Keratinocyte (primary cell): ENCODE measurements around the gene CHTOP. TPM values are rescaled to one million over a fixed set of nuclear protein-coding genes. Genes with fewer than 3 reads are reported as not detected.

Source experiments
- DNase-seq: peaks from one replicate; pipeline ENCODE4 v3.0.0-alpha.2; 2011; ENCODE audit warnings: low read depth, missing footprints, low spot score
- FAIRE-seq: peaks from 2 replicates; lab custom pipeline; 2011; peaks lifted over from hg19 to GRCh38; lab: Jason Lieb, UNC
- H2AFZ ChIP-seq: 2 replicates; pipeline ENCODE4 v1.6.0; 2012; ENCODE audit warnings: low read length, control low read depth, inconsistent platforms; ENCODE audit not compliant: control insufficient read depth
- H3K27ac ChIP-seq: 2 replicates; pipeline ENCODE4 v1.5.1; 2011; ENCODE audit warnings: low read length; ENCODE audit not compliant: control insufficient read depth, insufficient read depth
- H3K27me3 ChIP-seq: 3 replicates; pipeline ENCODE4 v1.6.0; 2011; ENCODE audit warnings: low read length; ENCODE audit not compliant: control insufficient read depth, insufficient read depth; ENCODE audit errors: extremely low read depth
- H3K36me3 ChIP-seq, 2 experiments: 2 replicates in 1 of 2; 3 replicates in 1 of 2; pipeline ENCODE4 v1.5.1; 2011; ENCODE audit warnings: low read length in 2 of 2, mild to moderate bottlenecking in 1 of 2; ENCODE audit not compliant: control insufficient read depth in 2 of 2, insufficient read depth in 2 of 2; ENCODE audit errors: extremely low read depth in 1 of 2
- H3K4me1 ChIP-seq: 3 replicates; pipeline ENCODE4 v1.5.1; 2011; ENCODE audit warnings: low read length; ENCODE audit not compliant: control insufficient read depth, insufficient read depth; ENCODE audit errors: extremely low read depth
- H3K4me2 ChIP-seq: 3 replicates; pipeline ENCODE4 v1.6.0; 2011; ENCODE audit warnings: low read depth, low read length; ENCODE audit not compliant: control insufficient read depth, insufficient read depth; ENCODE audit errors: extremely low read depth
- H3K4me3 ChIP-seq, 3 experiments: fragments of 200-600 bp in 1 of 3; sonication (generic) in 1 of 3; 2 replicates in 2 of 3; 3 replicates in 1 of 3; pipeline ENCODE4 v1.5.1; 2011 to 2016; ENCODE audit warnings: low read length in 3 of 3, mild to moderate bottlenecking in 3 of 3, control low read depth in 2 of 3, inconsistent platforms in 1 of 3, low read depth in 1 of 3, mixed read lengths in 1 of 3, mixed run types in 1 of 3, moderate library complexity in 1 of 3; ENCODE audit not compliant: control insufficient read depth in 2 of 3, insufficient read depth in 2 of 3; ENCODE audit errors: extremely low read depth in 1 of 3
- H3K79me2 ChIP-seq: 2 replicates; pipeline ENCODE4 v1.6.0; 2012; ENCODE audit warnings: low read length; ENCODE audit not compliant: control insufficient read depth, insufficient read depth
- H3K9ac ChIP-seq: 3 replicates; pipeline ENCODE4 v1.6.0; 2011; ENCODE audit warnings: low read length; ENCODE audit not compliant: control insufficient read depth, insufficient read depth; ENCODE audit errors: extremely low read depth
- H3K9me1 ChIP-seq: 3 replicates; pipeline ENCODE4 v1.6.0; 2011; ENCODE audit warnings: low read length; ENCODE audit not compliant: control insufficient read depth, insufficient read depth; ENCODE audit errors: extremely low read depth
- H3K9me3 ChIP-seq: 2 replicates; pipeline ENCODE4 v1.5.1; 2012; ENCODE audit warnings: low read depth, low read length; ENCODE audit not compliant: control insufficient read depth
- H4K20me1 ChIP-seq: 3 replicates; pipeline ENCODE4 v1.6.0; 2011; ENCODE audit warnings: low read length; ENCODE audit not compliant: control insufficient read depth, insufficient read depth; ENCODE audit errors: extremely low read depth
- CTCF ChIP-seq, 3 experiments: IDR thresholded peaks in 1 of 3; conservative IDR thresholded peaks in 1 of 3; optimal IDR thresholded peaks in 1 of 3; 2 replicates in 2 of 3; 3 replicates in 1 of 3; pipeline versions ENCODE3 to v1.5.1; 2011; ENCODE audit warnings: low read length in 3 of 3, mild to moderate bottlenecking in 3 of 3, moderate library complexity in 2 of 3, control low read depth in 1 of 3, inconsistent platforms in 1 of 3; ENCODE audit not compliant: insufficient read depth in 2 of 3; ENCODE audit errors: extremely low read depth in 1 of 3
- EZH2 ChIP-seq: IDR thresholded peaks from one replicate; pipeline ENCODE4 v1.6.1; 2012; ENCODE audit warnings: inconsistent platforms, mild to moderate bottlenecking, low read length, moderate library complexity
- dilution Hi-C: fragments of 300-500 bp; cut with MboI; formaldehyde crosslinking; loops from one replicate; pipeline ENCODE4 v1.7.0; 2020; ENCODE audit warnings: low sequenced_read_pairs; ENCODE audit not compliant: extremely low pct_ligation_motif_present
- polyA plus RNA-seq, 5 experiments: library from polyadenylated mRNA; depleted of rRNA in 3 of 5; stranded (reverse) in 3 of 5; stranded (forward) in 1 of 5; unstranded in 1 of 5; fragments of >200 nt; gene quantifications; 1 replicate in 1 of 5; 2 replicates in 3 of 5; 3 replicates in 1 of 5; pipeline versions ENCODE4 v1.2.1 to v1.2.3, GENCODE V29; 2011 to 2012; ENCODE audit warnings: missing spikeins in 2 of 5, low read depth in 1 of 5, low replicate concordance in 1 of 5

The CHTOP gene
- polyA plus RNA-seq, 1 donor (not counting 4 experiments of a cell fraction or from before 2014, with no cell fraction given): 68.6 TPM

DNA sequence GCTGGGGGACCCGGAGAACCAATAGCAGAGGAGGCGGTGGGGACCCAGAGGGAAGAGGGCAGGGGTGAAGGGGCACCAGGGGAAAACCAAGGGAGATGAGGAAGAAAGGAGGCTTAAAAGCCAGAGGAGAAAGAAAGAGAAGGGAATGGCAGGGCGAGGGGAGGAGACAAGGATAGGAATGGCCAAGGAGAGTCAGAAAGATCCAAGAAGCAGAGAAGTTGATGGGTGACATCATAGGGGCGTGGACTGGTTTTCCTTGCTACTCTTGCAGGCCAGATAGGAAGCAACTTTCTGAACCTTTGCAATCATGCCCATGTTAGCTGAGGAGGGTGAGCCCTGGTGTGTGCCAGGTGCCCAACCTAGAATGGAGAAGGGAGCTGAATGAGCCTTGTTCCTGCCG lies 50.0 kb downstream of the CHTOP start:
- FAIRE-seq: peak; percentile 13
- no peak for DNase-seq
- Histone ChIP-seq H3K27ac (no peak overlapping the region), H4K20me1 (no peaks in the 10 kb centered on the region), H3K4me2 (no peak overlapping the region), H3K9me3 (no peaks in the 10 kb centered on the region), H3K79me2 (no peaks in the 10 kb centered on the region), H3K9ac (no peak overlapping the region), H3K9me1 (no peaks in the 10 kb centered on the region), H3K27me3 (peaks cover 42% of the 10 kb centered on the region), H3K36me3 (no peaks in the 10 kb centered on the region), H2AFZ (peak overlapping the region; percentile 22), H3K4me1 (peaks cover 8% of the 10 kb centered on the region), H3K4me3 (no peak overlapping the region)
- dilution Hi-C loops: loop anchor here (10.0 kb wide), 1 partner anchor 61 kb away; no protein-coding TSS in a partner anchor
- no peak for TF ChIP-seq CTCF (optimal IDR thresholded peaks at IDR 0.05 in 1 of 3, IDR thresholded peaks at IDR 0.05 in 1 of 3, conservative IDR thresholded peaks at IDR 0.05 in 1 of 3; ENCODE audit: extremely low read depth in 1 of 3, insufficient read depth in 2 of 3, low read length in 3 of 3)
- no peak for TF ChIP-seq EZH2

GRCh38 chr1:153684892-153685291 lies 51.0 kb downstream of the CHTOP start:
- no peak overlapping the region for H3K4me3 ChIP-seq
- dilution Hi-C loops: loop anchor here (10.0 kb wide), 1 partner anchor 60 kb away; no protein-coding TSS in a partner anchor
- H3K4me1 ChIP-seq: peaks cover 2% of the 10 kb centered on the region

More at GRCh38 chr1:153684892-153685291, 51.0 kb downstream of the CHTOP start:
- Histone ChIP-seq H3K79me2 (no peaks in the 10 kb centered on the region), H3K27me3 (peaks cover 31% of the 10 kb centered on the region), H3K9ac (no peak overlapping the region), H3K27ac (no peak overlapping the region), H3K9me1 (no peaks in the 10 kb centered on the region), H2AFZ (no peak overlapping the region), H3K4me2 (no peak overlapping the region), H3K9me3 (no peaks in the 10 kb centered on the region), H3K36me3 (no peaks in the 10 kb centered on the region), H4K20me1 (no peaks in the 10 kb centered on the region)
- no peak for FAIRE-seq
- TF ChIP-seq CTCF (optimal IDR thresholded peaks at IDR 0.05 in 1 of 3, IDR thresholded peaks at IDR 0.05 in 1 of 3, conservative IDR thresholded peaks at IDR 0.05 in 1 of 3; ENCODE audit: extremely low read depth in 1 of 3, insufficient read depth in 2 of 3, low read length in 3 of 3) (no peak), EZH2 (no peak)
- no peak for DNase-seq
